ENCODE data around the gene MITD1.

GRCh38 chr2:99171377-99172140 lies 9.3 kb downstream of the MITD1 start:
- TF ChIP-seq YY1 (IDR thresholded peaks at IDR 0.05; ENCODE audit: insufficient read depth, insufficient read length) (no peak), SUZ12 (IDR thresholded peaks at IDR 0.05; ENCODE audit: extremely low read depth, insufficient read depth, insufficient read length) (no peak), ZNF274 (IDR thresholded peaks at IDR 0.05; ENCODE audit: low read depth, low read length) (no peak)

All from NT2/D1 (cell line).